Measurements from ENCODE around the gene ZNF839. TPM values are rescaled to one million over a fixed set of nuclear protein-coding genes. Genes with fewer than 3 reads are reported as not detected.

The ZNF839 gene
- polyA plus RNA-seq, 2 of the 4 experiments (the other 2 are of a cell fraction): 6.0 to 10.8 TPM

GRCh38 chr14:102314242-102315011 is 5.1 kb upstream of the ZNF839 start (continued):
- no peak for TF ChIP-seq FOSL2 (IDR thresholded peaks at IDR 0.05)
- TF ChIP-seq FOSL2 (CRISPR knock-in tag; IDR thresholded peaks at IDR 0.05): peak; percentile 15; the same call in 1 of the 2 replicates
- TF ChIP-seq RCOR1 (IDR thresholded peaks at IDR 0.05; ENCODE audit: low read depth, low read length): no peak
- peak in 1 of 2 experiments; percentile 46; a peak in 1 of 5 replicates for TF ChIP-seq JUN (IDR thresholded peaks at IDR 0.05)
- TF ChIP-seq SREBF2 (IDR thresholded peaks at IDR 0.05): no peak
- TF ChIP-seq CEBPB (IDR thresholded peaks at IDR 0.05): no peak
- peak; percentile 96 for TF ChIP-seq SMC3 (IDR thresholded peaks at IDR 0.05)
- no peak for TF ChIP-seq HES2 (IDR thresholded peaks at IDR 0.05)
- no peak for TF ChIP-seq TFCP2L1 (CRISPR knock-in tag; IDR thresholded peaks at IDR 0.05)
- no peak for TF ChIP-seq JUNB (IDR thresholded peaks at IDR 0.05)
- TF ChIP-seq CHD2 (IDR thresholded peaks at IDR 0.05; ENCODE audit: low read length, partially characterized antibody): no peak
- no peak for TF ChIP-seq FOXS1 (CRISPR knock-in tag; IDR thresholded peaks at IDR 0.05)
- TF ChIP-seq CBX8 (IDR thresholded peaks at IDR 0.05): no peak
- no peak for TF ChIP-seq HOXB13 (CRISPR knock-in tag; IDR thresholded peaks at IDR 0.05; ENCODE audit: low read depth)
- TF ChIP-seq, protein P1, sequence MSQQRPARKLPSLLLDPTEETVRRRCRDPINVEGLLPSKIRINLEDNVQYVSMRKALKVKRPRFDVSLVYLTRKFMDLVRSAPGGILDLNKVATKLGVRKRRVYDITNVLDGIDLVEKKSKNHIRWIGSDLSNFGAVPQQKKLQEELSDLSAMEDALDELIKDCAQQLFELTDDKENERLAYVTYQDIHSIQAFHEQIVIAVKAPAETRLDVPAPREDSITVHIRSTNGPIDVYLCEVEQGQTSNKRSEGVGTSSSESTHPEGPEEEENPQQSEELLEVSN (IDR thresholded peaks at IDR 0.05; ENCODE audit: borderline replicate concordance, low read depth): peak; percentile 96
- TF ChIP-seq CTCF (IDR thresholded peaks at IDR 0.05): peak; percentile 97
- TF ChIP-seq, protein P2, sequence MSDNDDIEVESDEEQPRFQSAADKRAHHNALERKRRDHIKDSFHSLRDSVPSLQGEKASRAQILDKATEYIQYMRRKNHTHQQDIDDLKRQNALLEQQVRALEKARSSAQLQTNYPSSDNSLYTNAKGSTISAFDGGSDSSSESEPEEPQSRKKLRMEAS (IDR thresholded peaks at IDR 0.05): peak; percentile 99
- no peak for TF ChIP-seq CBX2 (IDR thresholded peaks at IDR 0.05; ENCODE audit: borderline replicate concordance, low read depth)
- no peak for TF ChIP-seq ATOH8 (CRISPR knock-in tag; IDR thresholded peaks at IDR 0.05; ENCODE audit: low read depth)
- TF ChIP-seq PHF8 (IDR thresholded peaks at IDR 0.05; ENCODE audit: borderline replicate concordance, low read depth): no peak

- CTCF ChIA-PET: interaction anchor here (0.6 to 6.8 kb wide), 33 partner anchors 10 to 428 kb away, joined by 3 to 83 read pairs (median 8); partner anchors contain the start of genes DYNC1H1 and MOK
- POLR2A ChIA-PET: interaction anchor here (1.7 kb wide), 1 partner anchor 10 kb away, joined by 6 read pairs; the partner anchor contains the start of gene MOK
- Histone ChIP-seq H3K4me1 (peaks cover 28% of the 10 kb centered on the region), H3K9me3 (no peaks in the 10 kb centered on the region), H3K27ac (peak overlapping the region in 1 of 2 experiments; percentile 91; a peak in 2 of 6 replicates), H3K4me2 (peak overlapping the region; percentile 90; the same call in 1 of the 3 replicates), H3K4me3 (no peak overlapping the region)
- 92% methylated on average over 6 of the region's 6 CpGs for WGBS (ENCODE audit: missing lambda C conversion rate)
- FAIRE-seq: no peak
- no peak for ATAC-seq
- DNase-seq (ENCODE audit: low read depth in 1 of 2, low spot score in 1 of 2): no peak
- TF ChIP-seq ZC3H11A (IDR thresholded peaks at IDR 0.05) (no peak), HEYL (CRISPR knock-in tag; IDR thresholded peaks at IDR 0.05) (no peak), ZSCAN20 (CRISPR knock-in tag; IDR thresholded peaks at IDR 0.05) (no peak), RAD21 (conservative IDR thresholded peaks at IDR 0.05 in 1 of 2, IDR thresholded peaks at IDR 0.05 in 1 of 2) (no peak), MAZ (IDR thresholded peaks at IDR 0.05; ENCODE audit: borderline replicate concordance, low read depth, low read length) (no peak), EHF (CRISPR knock-in tag; IDR thresholded peaks at IDR 0.05) (no peak), REST (IDR thresholded peaks at IDR 0.05) (no peak)
- TF ChIP-seq, protein P3, sequence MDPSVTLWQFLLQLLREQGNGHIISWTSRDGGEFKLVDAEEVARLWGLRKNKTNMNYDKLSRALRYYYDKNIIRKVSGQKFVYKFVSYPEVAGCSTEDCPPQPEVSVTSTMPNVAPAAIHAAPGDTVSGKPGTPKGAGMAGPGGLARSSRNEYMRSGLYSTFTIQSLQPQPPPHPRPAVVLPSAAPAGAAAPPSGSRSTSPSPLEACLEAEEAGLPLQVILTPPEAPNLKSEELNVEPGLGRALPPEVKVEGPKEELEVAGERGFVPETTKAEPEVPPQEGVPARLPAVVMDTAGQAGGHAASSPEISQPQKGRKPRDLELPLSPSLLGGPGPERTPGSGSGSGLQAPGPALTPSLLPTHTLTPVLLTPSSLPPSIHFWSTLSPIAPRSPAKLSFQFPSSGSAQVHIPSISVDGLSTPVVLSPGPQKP (IDR thresholded peaks at IDR 0.05; ENCODE audit: low read depth, low read length): no peak
Measured at GRCh38 chr14:102315121-102315520, 4.4 kb upstream of the ZNF839 start.
